Measurements from ENCODE around the gene ANXA5.
"Not testable (repeated sequence)": the region's sequence is repeated elsewhere in the genome, so short reads cannot be mapped to it uniquely, and the experiment has no call there.

Gene ANXA5

DNA sequence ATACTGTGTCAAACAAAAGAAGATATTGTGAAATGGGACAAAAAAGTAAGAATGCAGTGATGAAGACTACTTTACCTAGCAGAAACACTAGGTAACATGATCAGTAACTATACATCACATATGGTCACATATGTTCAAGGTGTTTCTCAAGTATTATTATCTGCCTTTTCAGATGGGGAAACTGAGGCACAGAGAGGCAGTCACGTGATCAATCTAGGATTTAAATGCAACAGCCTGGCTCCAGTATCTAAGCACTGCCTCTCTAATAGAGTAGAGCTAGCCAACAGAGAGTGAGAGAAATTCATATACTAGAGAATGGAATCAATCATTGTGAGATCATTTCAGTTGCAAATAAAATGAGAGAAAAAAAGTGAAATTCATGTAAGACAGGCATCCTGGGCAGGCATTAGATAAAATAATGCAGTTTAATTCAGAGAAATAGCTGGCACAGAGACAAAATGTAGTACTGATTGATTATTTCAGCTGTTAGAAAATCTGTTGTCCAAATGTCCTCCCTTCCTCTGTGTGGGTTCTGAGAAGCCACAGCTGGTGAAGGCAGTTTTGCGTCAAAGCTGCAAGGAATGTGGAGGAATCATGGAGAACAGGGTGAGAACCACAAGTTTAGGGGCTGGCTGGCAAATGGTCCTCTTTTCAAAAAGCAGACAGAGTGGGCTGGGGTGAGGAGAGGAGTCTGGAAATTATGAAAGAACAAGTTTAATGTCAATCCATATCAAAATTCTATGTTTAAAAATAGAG is 42.2 kb upstream of the ANXA5 start:
- DNase-seq (ENCODE audit: low read depth): no peak
- TF ChIP-seq, protein P1, sequence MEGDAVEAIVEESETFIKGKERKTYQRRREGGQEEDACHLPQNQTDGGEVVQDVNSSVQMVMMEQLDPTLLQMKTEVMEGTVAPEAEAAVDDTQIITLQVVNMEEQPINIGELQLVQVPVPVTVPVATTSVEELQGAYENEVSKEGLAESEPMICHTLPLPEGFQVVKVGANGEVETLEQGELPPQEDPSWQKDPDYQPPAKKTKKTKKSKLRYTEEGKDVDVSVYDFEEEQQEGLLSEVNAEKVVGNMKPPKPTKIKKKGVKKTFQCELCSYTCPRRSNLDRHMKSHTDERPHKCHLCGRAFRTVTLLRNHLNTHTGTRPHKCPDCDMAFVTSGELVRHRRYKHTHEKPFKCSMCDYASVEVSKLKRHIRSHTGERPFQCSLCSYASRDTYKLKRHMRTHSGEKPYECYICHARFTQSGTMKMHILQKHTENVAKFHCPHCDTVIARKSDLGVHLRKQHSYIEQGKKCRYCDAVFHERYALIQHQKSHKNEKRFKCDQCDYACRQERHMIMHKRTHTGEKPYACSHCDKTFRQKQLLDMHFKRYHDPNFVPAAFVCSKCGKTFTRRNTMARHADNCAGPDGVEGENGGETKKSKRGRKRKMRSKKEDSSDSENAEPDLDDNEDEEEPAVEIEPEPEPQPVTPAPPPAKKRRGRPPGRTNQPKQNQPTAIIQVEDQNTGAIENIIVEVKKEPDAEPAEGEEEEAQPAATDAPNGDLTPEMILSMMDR (IDR thresholded peaks at IDR 0.05; ENCODE audit: low read depth, low read length): no peak
- no peak for TF ChIP-seq MYC (IDR thresholded peaks at IDR 0.05; ENCODE audit: low read depth, low read length)
- no peak for TF ChIP-seq POLR2A (IDR thresholded peaks at IDR 0.05; ENCODE audit: extremely low read depth, insufficient read length)
- TF ChIP-seq, protein P2, sequence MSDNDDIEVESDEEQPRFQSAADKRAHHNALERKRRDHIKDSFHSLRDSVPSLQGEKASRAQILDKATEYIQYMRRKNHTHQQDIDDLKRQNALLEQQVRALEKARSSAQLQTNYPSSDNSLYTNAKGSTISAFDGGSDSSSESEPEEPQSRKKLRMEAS (IDR thresholded peaks at IDR 0.05; ENCODE audit: low read depth, low read length): no peak
- no peak overlapping the region for H3K4me3 ChIP-seq (ENCODE audit: low read depth, low read length)

DNA sequence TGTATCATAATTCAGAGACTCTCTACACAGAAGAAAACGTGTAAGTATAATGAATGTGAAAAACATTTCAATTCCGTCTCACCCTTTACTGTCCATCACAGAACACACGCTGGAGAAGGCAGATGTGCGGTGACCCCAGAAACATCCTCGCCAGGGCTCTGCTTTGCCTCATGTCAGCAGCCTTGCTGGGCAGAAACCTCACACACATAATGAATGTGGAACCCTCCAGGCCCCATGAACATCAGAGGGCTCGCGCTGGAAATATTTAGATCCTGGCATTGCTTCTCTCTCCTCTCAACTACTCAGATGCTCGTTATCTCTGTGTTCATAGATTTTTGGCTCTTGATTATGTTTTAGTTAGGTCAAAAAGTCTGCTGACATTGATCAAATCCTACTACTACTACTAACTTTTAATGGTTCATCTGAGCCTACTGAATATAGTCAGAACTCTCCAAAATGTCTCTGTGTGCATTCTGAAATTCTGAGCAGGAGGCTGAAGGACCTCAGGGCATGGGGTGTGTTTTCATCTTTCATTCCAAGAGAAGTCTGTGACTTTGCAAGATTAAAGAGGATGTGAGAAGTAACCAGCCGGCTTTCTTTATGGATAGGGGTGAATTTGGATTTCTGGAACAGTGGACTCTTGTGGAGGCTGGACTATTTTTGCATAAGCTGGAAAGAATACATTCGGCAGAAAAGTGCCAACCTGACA is 41.2 kb upstream of the ANXA5 start:
- TF ChIP-seq POLR2A (IDR thresholded peaks at IDR 0.05; ENCODE audit: extremely low read depth, insufficient read length): no peak
- TF ChIP-seq, protein P2 (IDR thresholded peaks at IDR 0.05; ENCODE audit: low read depth, low read length): no peak
- TF ChIP-seq MYC (IDR thresholded peaks at IDR 0.05; ENCODE audit: low read depth, low read length): no peak
- TF ChIP-seq, protein P1 (IDR thresholded peaks at IDR 0.05; ENCODE audit: low read depth, low read length): no peak
- H3K4me3 ChIP-seq (ENCODE audit: low read depth, low read length): no peak overlapping the region
- no peak for DNase-seq (ENCODE audit: low read depth)

DNA sequence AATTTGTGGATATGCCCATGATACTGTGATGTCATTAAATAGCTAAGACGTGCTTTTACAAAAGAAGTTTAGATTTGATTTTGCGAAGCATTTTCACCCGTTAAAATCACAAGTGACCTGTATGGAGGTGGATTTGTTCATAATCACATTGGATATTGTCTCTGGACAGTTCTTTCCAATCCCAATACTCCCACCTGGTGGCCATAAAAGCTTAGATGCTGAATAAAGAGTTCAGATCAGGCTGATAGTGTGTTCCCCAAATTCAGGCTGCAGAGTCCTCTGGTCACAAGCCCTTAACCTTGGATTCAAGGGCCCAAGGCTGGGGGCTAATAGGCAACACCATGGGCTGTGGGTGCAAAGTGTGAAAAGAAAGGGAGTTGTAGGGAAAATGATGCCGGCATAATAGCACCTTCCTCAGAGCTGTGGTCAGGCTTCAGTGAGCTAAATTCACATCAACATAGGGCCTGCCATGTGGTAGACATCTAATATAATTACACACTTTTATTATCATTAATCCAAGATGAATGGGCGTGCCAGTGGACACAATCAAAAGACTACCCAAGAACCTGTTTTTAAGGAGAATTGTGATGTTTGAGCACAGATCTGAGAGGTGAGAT is 40.1 kb upstream of the ANXA5 start:
- DNase-seq (ENCODE audit: low read depth): peak; percentile 51
- no peak overlapping the region for H3K4me3 ChIP-seq (ENCODE audit: low read depth, low read length)
- no peak for TF ChIP-seq MYC (IDR thresholded peaks at IDR 0.05; ENCODE audit: low read depth, low read length)
- TF ChIP-seq, protein P1 (IDR thresholded peaks at IDR 0.05; ENCODE audit: low read depth, low read length): peak; percentile 35
- TF ChIP-seq POLR2A (IDR thresholded peaks at IDR 0.05; ENCODE audit: extremely low read depth, insufficient read length): no peak
- TF ChIP-seq, protein P2 (IDR thresholded peaks at IDR 0.05; ENCODE audit: low read depth, low read length): no peak

DNA sequence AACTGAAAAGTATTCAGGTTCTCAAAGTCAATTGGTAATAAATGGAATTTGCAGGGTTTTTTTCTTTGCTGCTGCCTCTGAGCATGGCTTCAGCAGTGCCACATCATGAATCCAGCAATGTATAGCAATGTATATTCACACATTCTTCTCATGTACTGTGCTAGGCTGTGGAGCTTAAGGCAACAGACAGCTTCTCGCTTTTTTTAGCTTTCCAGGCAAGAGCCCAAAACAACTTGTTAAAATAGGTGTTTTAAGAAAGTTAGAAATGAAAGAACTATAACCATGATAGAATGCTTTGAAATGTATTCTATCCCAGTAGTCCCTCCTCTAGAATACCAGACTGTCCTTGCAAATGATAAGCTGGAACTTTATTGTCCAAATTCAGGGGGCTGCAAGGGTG is 37.8 kb upstream of the ANXA5 start:
- no peak for DNase-seq (ENCODE audit: low read depth)
- TF ChIP-seq MYC (IDR thresholded peaks at IDR 0.05; ENCODE audit: low read depth, low read length) (no peak), POLR2A (IDR thresholded peaks at IDR 0.05; ENCODE audit: extremely low read depth, insufficient read length) (no peak)
- TF ChIP-seq, protein P1 (IDR thresholded peaks at IDR 0.05; ENCODE audit: low read depth, low read length): no peak
- TF ChIP-seq, protein P2 (IDR thresholded peaks at IDR 0.05; ENCODE audit: low read depth, low read length): no peak
- no peak overlapping the region for H3K4me3 ChIP-seq (ENCODE audit: low read depth, low read length)

DNA sequence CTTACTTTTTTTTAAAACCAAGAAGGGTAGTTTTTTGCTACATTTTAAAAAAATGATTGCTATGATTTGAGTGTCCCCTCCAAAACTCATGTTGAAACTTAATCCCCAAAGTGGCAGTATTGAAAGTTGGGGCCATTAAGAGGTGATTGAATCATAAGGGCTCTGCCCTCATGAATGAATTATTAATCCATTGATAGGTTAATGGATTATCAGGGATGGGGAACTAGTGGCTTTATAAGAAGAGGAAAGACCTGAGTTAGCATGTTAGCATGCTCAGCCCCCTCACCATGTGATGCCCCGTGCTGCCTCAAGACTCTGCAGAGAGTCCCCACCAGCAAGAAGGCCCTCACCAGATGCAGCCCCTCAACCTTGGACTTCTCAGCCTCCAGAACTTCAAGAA is 37.2 kb upstream of the ANXA5 start:
- no peak overlapping the region for H3K4me3 ChIP-seq (ENCODE audit: low read depth, low read length)
- DNase-seq (ENCODE audit: low read depth): no peak
- TF ChIP-seq, protein P2 (IDR thresholded peaks at IDR 0.05; ENCODE audit: low read depth, low read length): no peak
- no peak for TF ChIP-seq MYC (IDR thresholded peaks at IDR 0.05; ENCODE audit: low read depth, low read length)
- TF ChIP-seq, protein P1 (IDR thresholded peaks at IDR 0.05; ENCODE audit: low read depth, low read length): no peak
- TF ChIP-seq POLR2A (IDR thresholded peaks at IDR 0.05; ENCODE audit: extremely low read depth, insufficient read length): no peak

DNA sequence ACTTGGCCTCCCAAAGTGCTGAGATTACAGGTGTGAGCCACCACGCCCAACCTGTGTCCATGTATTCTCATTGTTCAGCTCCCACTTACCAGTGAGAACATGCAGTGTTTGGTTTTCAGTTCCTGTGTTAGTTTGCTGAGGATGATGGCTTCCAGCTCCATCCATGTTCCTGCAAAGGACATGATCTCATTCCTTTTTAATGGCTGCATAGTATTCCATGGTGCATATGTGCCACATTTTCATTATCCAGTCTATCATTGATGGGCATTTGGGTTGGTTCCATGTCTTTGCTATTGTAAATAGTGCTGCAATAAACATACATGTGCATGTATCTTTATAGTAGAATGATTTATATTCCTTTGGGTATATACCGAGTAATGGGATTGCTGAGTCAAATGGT is 33.0 kb upstream of the ANXA5 start:
- DNase-seq (ENCODE audit: low read depth); H3K4me3 ChIP-seq (ENCODE audit: low read depth, low read length): not testable (repeated sequence)

Data from NB4 (cell line).